ENCODE measurements around the gene R3HDM4.
"Not testable (repeated sequence)": the region's sequence is repeated elsewhere in the genome, so short reads cannot be mapped to it uniquely, and the experiment has no call there.

The R3HDM4 gene

GRCh38 chr19:852136-853013, 60.6 kb downstream of the R3HDM4 start, which contains the start of gene ELANE:
Gene ELANE, plus strand, starts transcription at chr19:852303. Its CDS starts 26 bp downstream, at chr19:852329.
- no peak for DNase-seq (ENCODE audit: extremely low read depth, low read depth)
- TF ChIP-seq, protein P1, sequence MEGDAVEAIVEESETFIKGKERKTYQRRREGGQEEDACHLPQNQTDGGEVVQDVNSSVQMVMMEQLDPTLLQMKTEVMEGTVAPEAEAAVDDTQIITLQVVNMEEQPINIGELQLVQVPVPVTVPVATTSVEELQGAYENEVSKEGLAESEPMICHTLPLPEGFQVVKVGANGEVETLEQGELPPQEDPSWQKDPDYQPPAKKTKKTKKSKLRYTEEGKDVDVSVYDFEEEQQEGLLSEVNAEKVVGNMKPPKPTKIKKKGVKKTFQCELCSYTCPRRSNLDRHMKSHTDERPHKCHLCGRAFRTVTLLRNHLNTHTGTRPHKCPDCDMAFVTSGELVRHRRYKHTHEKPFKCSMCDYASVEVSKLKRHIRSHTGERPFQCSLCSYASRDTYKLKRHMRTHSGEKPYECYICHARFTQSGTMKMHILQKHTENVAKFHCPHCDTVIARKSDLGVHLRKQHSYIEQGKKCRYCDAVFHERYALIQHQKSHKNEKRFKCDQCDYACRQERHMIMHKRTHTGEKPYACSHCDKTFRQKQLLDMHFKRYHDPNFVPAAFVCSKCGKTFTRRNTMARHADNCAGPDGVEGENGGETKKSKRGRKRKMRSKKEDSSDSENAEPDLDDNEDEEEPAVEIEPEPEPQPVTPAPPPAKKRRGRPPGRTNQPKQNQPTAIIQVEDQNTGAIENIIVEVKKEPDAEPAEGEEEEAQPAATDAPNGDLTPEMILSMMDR (IDR thresholded peaks at IDR 0.05; ENCODE audit: low read depth, low read length) = no peak

GRCh38 chr19:850979-851335, 62.1 kb downstream of the R3HDM4 start:
- no peak for DNase-seq (ENCODE audit: extremely low read depth, low read depth)
- TF ChIP-seq, protein P1 (IDR thresholded peaks at IDR 0.05; ENCODE audit: low read depth, low read length) = no peak

GRCh38 chr19:850221-850978, 62.6 kb downstream of the R3HDM4 start:
- TF ChIP-seq, protein P1 (IDR thresholded peaks at IDR 0.05; ENCODE audit: low read depth, low read length) = no peak
- DNase-seq (ENCODE audit: extremely low read depth, low read depth) = peak; percentile 88

- not testable (repeated sequence) for DNase-seq (ENCODE audit: extremely low read depth, low read depth)
These were observed 63.8 kb downstream of the R3HDM4 start for GRCh38 chr19:849195-849594.

GRCh38 chr19:848386-848921, 64.6 kb downstream of the R3HDM4 start:
- TF ChIP-seq, protein P1 (IDR thresholded peaks at IDR 0.05; ENCODE audit: low read depth, low read length) = no peak
- DNase-seq (ENCODE audit: extremely low read depth, low read depth) = no peak
